GM21390 (cell line): ENCODE results near the gene NFAT5.

Experiments
- ATAC-seq: cut with Tn5 transposase; IDR thresholded peaks from one replicate; pipeline ENCODE4 v1.9.1; 2021; ENCODE audit not compliant: unreplicated experiment

NFAT5 gene

DNA sequence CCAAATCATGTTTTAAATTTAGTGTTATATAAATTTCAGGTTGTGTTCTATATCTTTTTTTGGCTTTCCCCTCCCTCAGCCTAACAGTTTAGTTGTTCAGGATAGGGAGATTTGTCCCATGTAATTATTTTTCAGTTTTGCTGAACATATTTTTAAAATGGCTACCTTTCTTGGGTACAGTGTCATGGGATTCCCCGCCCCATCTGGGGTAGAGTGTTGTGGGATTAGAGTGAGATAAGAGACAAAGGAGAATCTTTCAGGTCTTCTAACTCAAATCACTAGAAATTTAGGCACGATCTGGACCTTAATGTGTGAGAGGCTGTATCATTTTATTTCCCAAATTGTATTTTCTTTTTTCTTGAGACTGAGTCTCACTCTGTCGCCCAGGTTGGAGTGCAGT lies 24.8 kb downstream of the NFAT5 start:
- ATAC-seq = no peak

DNA sequence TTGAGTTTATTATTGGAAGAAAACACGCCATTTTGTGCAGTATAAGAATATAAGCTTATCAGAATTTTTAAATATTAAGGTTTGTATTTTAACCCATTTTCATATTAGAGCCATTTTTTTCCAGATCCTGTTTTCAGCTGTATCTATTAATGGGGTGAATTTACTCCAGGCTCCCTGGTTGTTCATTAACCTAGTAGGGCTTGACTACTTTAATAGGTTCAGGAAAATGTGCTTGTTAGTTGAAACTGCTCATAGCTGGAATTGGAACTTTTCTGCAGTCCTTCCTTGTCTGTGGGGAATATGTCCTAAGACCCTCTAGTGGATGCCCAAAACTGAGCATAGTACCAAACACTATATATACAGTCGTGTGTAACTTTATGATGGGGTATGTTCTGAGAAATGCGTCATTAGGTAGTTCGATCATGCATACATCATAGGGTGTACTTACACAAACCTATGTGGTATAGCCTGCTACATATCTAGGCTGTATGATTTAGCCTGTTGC lies 28.0 kb downstream of the NFAT5 start:
- ATAC-seq = no peak

DNA sequence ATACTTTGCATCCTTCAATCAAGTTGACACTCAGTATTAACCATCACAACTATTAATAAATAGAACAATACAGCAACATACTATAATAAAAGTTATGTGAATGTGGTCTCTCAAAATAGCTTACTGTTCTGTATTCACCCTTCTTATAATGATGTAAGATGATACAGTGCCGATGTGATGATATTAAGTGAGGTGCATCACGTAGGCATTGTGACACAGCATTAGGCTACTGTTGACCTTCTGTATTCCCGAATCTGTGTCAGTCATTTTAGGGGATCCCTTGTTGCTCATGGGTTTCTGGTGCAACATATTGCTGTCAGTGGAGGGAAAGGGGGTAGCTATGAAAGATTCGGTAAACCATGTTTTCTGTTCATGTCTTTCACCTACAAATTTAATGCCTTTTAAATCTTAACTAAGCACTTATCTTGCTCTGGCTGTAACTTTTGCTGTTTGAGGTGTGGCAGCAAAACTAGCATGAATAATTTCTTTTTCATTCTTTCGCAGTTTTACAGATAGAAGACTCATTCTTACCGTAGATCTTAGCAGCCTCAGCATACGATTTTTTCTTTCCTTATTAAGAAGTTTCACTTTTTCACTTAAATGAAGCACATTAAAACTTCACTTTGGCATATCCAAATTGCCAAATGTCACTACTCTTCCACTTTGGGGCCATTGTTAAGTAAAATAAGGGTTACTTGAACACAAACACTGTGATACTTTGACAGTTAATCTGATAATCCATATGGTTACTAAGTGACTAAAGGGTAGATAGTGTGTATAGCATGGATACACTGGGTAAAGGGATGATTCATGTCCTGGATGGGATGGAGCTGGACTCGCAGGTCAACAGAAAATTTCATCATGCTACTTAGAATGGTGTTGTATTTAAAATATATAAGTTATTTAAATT lies 29.6 kb downstream of the NFAT5 start:
- no peak for ATAC-seq

GRCh38 chr16:69596801-69597200 lies 31.0 kb downstream of the NFAT5 start:
- ATAC-seq = no peak

DNA sequence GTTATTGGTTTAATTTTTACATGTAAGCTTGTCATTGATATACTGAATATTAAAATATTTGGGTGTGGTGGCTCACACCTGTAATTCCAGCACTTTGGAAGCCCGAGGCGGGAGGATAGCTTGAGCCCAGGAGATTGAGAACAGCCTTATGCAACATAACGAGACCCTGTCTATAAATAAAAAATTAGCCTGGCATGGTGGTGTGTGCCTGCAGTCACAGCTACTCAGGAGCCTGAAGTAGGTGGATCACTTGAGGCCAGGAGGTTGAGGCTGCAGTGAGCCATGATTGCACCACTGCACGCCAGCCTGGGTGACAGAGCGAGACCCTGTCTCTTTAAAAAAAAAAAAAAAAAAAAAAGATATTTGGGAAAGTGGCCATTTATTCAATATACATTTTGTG lies 32.3 kb downstream of the NFAT5 start:
- no peak for ATAC-seq

DNA sequence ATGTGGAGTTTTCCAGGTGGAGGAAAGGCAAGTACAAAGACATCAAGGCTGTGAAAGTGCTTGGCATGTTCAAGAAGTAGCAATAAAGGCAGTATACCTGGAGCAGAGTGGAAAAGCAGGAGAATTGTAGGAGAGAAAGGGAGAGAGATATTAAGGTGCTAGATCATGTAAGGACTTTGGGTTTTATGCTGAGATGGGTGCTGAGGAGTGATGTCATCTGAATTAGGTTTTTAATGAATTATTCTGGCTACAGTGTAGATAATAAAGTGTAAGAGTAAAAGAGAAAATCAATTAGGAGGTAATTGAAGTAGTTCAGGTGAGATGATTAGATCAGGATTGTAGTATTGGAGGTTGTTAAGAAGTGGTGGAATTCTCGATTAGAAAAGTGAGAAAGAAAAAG lies 34.0 kb downstream of the NFAT5 start:
- no peak for ATAC-seq

DNA sequence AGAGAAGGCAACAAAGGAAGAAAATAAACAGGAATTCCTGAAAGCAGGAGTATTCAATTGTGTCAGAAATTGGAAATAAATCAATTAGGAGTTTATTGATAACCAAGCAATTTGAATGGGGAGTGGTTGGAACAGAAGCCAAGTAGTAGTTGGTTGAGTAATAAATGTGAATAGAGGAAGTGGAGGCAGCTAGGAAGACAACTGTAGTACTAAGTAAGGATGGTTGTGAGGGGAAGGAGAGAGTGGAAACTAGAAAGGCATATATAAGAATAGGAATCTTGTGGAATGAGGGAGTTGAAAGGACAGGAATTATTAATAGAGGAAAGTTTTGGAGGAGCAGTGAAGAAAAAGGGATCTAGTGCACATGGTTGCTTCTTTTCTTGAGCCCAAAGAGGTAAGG lies 34.4 kb downstream of the NFAT5 start:
- no peak for ATAC-seq

DNA sequence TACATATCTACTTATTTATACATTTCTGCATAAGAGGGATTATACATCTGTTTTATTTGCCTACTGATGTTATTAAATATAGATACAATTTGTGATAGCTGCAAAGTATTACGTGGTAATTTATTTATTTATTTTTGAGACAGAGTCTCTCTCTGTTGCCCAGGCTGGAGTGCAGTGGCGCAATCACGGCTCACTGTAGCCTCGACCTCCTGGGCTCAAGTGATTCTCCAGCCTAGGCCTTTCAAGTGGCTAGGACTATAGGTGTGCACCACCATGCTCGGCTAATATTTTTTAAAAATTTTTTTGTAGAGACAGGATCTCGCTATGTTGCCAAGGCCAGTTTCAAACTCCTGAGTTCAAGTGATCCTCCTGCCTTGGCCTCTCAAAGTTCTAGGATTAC lies 35.5 kb downstream of the NFAT5 start:
- ATAC-seq = no peak

- ATAC-seq = no peak
Measured at GRCh38 chr16:69606985-69607384, 41.2 kb downstream of the NFAT5 start.

DNA sequence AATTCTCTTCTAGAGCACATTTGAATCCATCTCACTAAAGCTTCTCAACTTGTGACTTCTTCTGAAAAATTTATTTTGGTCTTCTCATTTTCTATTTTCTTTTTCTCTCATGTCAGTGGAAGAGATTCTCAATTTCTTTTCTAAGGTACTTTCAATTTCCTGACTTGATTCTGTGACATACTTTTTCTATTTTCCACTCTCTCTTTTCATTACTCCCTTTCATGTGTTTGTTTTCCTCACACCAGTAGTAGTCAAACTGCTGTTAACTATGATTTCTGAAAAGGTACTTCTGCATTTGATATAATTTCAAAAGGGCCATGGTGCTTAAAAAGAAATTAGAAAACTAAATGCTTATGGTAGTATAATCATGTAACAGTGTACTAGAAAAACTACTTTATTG lies 41.9 kb downstream of the NFAT5 start:
- peak; percentile 48 for ATAC-seq

GRCh38 chr16:69610356-69610755 lies 44.6 kb downstream of the NFAT5 start:
- no peak for ATAC-seq

- ATAC-seq = no peak
Measured at GRCh38 chr16:69611103-69611640, 45.4 kb downstream of the NFAT5 start.

GRCh38 chr16:69613378-69614154 lies 47.8 kb downstream of the NFAT5 start:
- no peak for ATAC-seq

- no peak for ATAC-seq
Measured at GRCh38 chr16:69615528-69615927, 49.8 kb downstream of the NFAT5 start.

GRCh38 chr16:69616082-69616481 lies 50.3 kb downstream of the NFAT5 start:
- ATAC-seq = no peak

DNA sequence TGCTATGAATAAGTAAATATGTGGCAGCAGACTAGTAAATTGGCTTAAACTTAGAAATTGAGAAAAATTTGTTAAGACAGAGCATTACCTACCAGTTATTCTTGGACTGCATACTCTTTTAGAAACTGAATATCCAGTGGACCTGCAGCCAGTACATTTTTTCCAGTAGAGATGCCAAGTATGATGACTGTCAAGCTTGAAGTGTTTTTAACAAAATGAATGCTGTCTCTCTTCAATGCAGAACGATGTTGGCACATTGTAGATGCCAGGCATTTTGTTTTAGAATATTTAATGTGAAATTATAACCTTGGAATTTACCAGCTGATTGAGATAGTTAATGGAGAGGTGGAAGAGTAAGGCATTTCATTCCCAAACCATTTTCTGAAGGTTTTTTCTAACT lies 52.5 kb downstream of the NFAT5 start:
- no peak for ATAC-seq

GRCh38 chr16:69618721-69619120 lies 53.0 kb downstream of the NFAT5 start:
- ATAC-seq = no peak

- ATAC-seq = no peak
Measured at GRCh38 chr16:69619514-69619913, 53.7 kb downstream of the NFAT5 start.

GRCh38 chr16:69620573-69620972 lies 54.8 kb downstream of the NFAT5 start:
- ATAC-seq = no peak

DNA sequence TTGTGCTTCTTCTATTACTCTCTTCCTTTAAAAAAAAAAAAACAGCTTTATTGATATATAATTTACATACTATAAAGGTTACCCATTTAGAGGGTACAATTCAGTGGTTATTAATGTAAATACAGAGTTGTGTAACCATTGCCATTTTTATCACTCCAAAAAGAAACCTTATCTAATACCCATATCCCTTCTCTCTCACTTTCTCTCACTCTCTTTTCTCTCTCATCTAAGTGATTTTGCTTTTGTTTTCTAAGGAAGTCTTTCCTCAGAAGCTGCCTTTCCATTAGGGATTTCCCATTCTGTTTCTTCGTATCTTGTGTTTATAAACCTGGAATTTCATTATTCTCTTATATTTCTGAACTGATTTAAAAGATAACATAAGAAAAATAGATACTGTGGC lies 55.5 kb downstream of the NFAT5 start:
- ATAC-seq = no peak

- no peak for ATAC-seq
Measured at GRCh38 chr16:69626256-69626655, 60.5 kb downstream of the NFAT5 start.

- ATAC-seq = no peak
Measured at GRCh38 chr16:69632828-69633227, 67.1 kb downstream of the NFAT5 start.
